Stimulated activated CD4-positive, alpha-beta T cell treated with anti-CD3 and anti-CD28 coated beads, Interleukin-15, amount 100 ng/mL, for 48 hours (primary cell): ENCODE results near the gene NCKAP5.
"Not testable (repeated sequence)": the region's sequence is repeated elsewhere in the genome, so short reads cannot be mapped to it uniquely, and the experiment has no call there.

ENCODE experiments used
- DNase-seq, 2 donors: peaks; one replicate each; pipeline ENCODE4 v3.0.0-alpha.2; 2020; ENCODE audit warnings: low read depth in 2 of 2

NCKAP5 gene

GRCh38 chr2:133497270-133497893 is 70.9 kb downstream of the NCKAP5 start:
- no peak for DNase-seq

GRCh38 chr2:133496501-133497269 is 71.6 kb downstream of the NCKAP5 start:
- DNase-seq: no peak

- DNase-seq: no peak
Observed at GRCh38 chr2:133495226-133495625, 73.0 kb downstream of the NCKAP5 start.

GRCh38 chr2:133492719-133493380 is 75.4 kb downstream of the NCKAP5 start:
- DNase-seq: no peak

GRCh38 chr2:133490411-133490980 is 77.8 kb downstream of the NCKAP5 start:
- DNase-seq: no peak

- DNase-seq: no peak
Observed at GRCh38 chr2:133489641-133490410, 78.4 kb downstream of the NCKAP5 start.

- no peak for DNase-seq
Observed at GRCh38 chr2:133489146-133489545, 79.1 kb downstream of the NCKAP5 start.

- no peak for DNase-seq
Observed at GRCh38 chr2:133486771-133487191, 81.5 kb downstream of the NCKAP5 start.

GRCh38 chr2:133485868-133486267 is 82.4 kb downstream of the NCKAP5 start:
- DNase-seq: no peak

GRCh38 chr2:133484784-133485183 is 83.5 kb downstream of the NCKAP5 start:
- no peak for DNase-seq

GRCh38 chr2:133484106-133484505 is 84.2 kb downstream of the NCKAP5 start:
- no peak for DNase-seq

- no peak for DNase-seq
Observed at GRCh38 chr2:133483181-133483580, 85.1 kb downstream of the NCKAP5 start.

GRCh38 chr2:133480707-133481429 is 87.4 kb downstream of the NCKAP5 start:
- no peak for DNase-seq

GRCh38 chr2:133477616-133477990 is 90.7 kb downstream of the NCKAP5 start:
- DNase-seq: no peak

- DNase-seq: no peak
Observed at GRCh38 chr2:133476931-133477615, 91.2 kb downstream of the NCKAP5 start.

- DNase-seq: no peak
Observed at GRCh38 chr2:133476286-133476685, 92.0 kb downstream of the NCKAP5 start.

GRCh38 chr2:133475610-133476009 is 92.7 kb downstream of the NCKAP5 start:
- no peak for DNase-seq

GRCh38 chr2:133470446-133470845 is 97.8 kb downstream of the NCKAP5 start:
- DNase-seq: not testable (repeated sequence)

GRCh38 chr2:133462811-133463210 is 105.5 kb downstream of the NCKAP5 start:
- DNase-seq: no peak

- no peak for DNase-seq
Observed at GRCh38 chr2:133461484-133461883, 106.8 kb downstream of the NCKAP5 start.

- DNase-seq: no peak
Observed at GRCh38 chr2:133459590-133459989, 108.7 kb downstream of the NCKAP5 start.
